MM.1S (cell line): ENCODE measurements around the gene DCTN3.

Source experiments
- DNase-seq: peaks from one replicate; pipeline ENCODE4 v3.0.0-alpha.2; 2015
- H2AFZ ChIP-seq: fragments of 300-600 bp; sonication (generic); 2 replicates; pipeline ENCODE4 v1.6.0; 2016; ENCODE audit warnings: antibody characterized with exemption, low read length
- H3F3A ChIP-seq: fragments of 300-600 bp; sonication (generic); 2 replicates; pipeline ENCODE4 v1.6.1; 2016; ENCODE audit warnings: mild to moderate bottlenecking, antibody characterized with exemption, low read length, moderate library complexity, mixed read lengths; ENCODE audit not compliant: insufficient read depth
- H3K27ac ChIP-seq: fragments of 300-600 bp; sonication (generic); 2 replicates; pipeline ENCODE4 v1.5.1; 2016; ENCODE audit warnings: mild to moderate bottlenecking, low read length
- H3K27me3 ChIP-seq: fragments of 300-600 bp; sonication (generic); replicated peaks from 2 replicates; pipeline ENCODE4 v1.6.0; 2016; ENCODE audit warnings: low read length; ENCODE audit not compliant: insufficient read depth
- H3K36me3 ChIP-seq: fragments of 300-600 bp; sonication (generic); replicated peaks from 2 replicates; pipeline ENCODE4 v1.6.1; 2016; ENCODE audit warnings: mild to moderate bottlenecking, low read length, mixed read lengths; ENCODE audit not compliant: insufficient read depth
- H3K4me1 ChIP-seq: fragments of 300-600 bp; sonication (generic); 2 replicates; pipeline ENCODE4 v1.6.1; 2016; ENCODE audit warnings: low read length, mixed read lengths
- H3K4me2 ChIP-seq: fragments of 300-600 bp; sonication (generic); 2 replicates; pipeline ENCODE4 v1.6.0; 2016; ENCODE audit warnings: low read depth, low read length
- H3K4me3 ChIP-seq: fragments of 300-600 bp; sonication (generic); 2 replicates; pipeline ENCODE4 v1.5.1; 2016; ENCODE audit warnings: low read length, mixed read lengths
- H3K79me2 ChIP-seq: fragments of 300-600 bp; sonication (generic); 2 replicates; pipeline ENCODE4 v1.6.1; 2016; ENCODE audit warnings: mixed run types, low read length, mixed read lengths
- H3K9ac ChIP-seq: fragments of 300-600 bp; sonication (generic); 2 replicates; pipeline ENCODE4 v1.6.1; 2016; ENCODE audit warnings: low read length, mixed read lengths
- H3K9me2 ChIP-seq: fragments of 300-600 bp; sonication (generic); replicated peaks from 2 replicates; pipeline ENCODE4 v1.6.1; 2016; ENCODE audit warnings: mild to moderate bottlenecking, low read length, mixed read lengths; ENCODE audit not compliant: insufficient read depth
- H3K9me3 ChIP-seq: fragments of 300-600 bp; sonication (generic); replicated peaks from 2 replicates; pipeline ENCODE4 v1.6.1; 2016; ENCODE audit warnings: mild to moderate bottlenecking, low read length, mixed read lengths; ENCODE audit not compliant: insufficient read depth
- H4K20me1 ChIP-seq: fragments of 300-600 bp; sonication (generic); 2 replicates; pipeline ENCODE4 v1.6.1; 2016; ENCODE audit warnings: mild to moderate bottlenecking, low read length, moderate library complexity, mixed read lengths; ENCODE audit not compliant: insufficient read depth
- CTCF ChIP-seq: fragments of 300-600 bp; sonication (generic); IDR thresholded peaks from 2 replicates; pipeline ENCODE4 v1.5.1; 2016; ENCODE audit warnings: antibody characterized with exemption, low read length, mixed read lengths
- EZH2 ChIP-seq: fragments of 300-600 bp; sonication (generic); optimal IDR thresholded peaks from 2 replicates; pipeline ENCODE3; 2017; ENCODE audit warnings: low read depth, mild to moderate bottlenecking, antibody characterized with exemption, low read length, mixed read lengths
- EZH2phosphoT487 ChIP-seq: fragments of 300-600 bp; sonication (generic); IDR thresholded peaks from 2 replicates; pipeline ENCODE4 v1.6.1; 2018; ENCODE audit warnings: antibody characterized with exemption, low read length

Gene DCTN3

DNA sequence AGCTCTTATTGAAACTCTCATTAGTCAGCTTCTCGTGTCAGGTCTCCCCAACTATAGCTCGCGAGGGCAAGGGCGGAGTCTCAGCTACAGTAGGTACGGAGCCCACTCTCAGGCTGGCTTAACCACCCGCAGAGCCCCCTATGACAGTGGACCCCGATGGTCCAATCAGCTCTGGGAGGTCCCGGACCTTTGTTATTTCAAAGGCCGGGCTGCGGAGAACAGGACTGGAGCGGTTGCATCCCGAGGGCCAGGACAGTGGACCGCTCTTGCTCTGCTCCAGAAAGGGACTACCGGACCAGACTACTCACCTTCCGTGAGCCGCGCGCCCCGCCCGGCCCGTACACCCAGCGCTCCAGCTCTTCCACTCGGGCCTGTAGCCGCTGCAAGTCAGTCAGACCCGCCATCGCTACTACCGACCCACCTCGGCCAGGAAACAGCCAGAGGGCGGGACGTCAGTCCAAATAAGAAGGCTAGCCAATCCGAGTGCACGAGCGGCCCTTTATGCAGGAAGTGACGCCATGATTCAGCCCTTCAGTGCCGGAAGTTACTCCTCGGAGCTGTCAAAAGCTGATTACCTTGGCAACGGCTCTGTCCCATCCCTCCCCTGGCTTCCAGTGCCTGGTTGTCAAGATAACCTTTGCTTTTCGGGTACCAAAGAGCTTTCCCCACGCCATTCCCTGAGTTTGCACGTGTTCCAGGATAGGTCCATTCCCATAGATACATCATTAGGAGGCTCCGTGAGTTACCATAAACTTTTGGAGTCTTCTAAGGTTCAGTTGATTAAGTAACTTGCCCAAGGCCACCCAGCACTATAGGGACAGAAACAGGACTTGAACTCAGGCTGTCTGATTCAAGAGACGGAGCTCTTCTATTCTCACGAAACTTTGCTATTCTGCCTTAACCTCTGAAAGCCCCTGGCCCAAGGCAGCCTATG, at the start of gene DCTN3:
Gene DCTN3, minus strand, starts transcription at position 435 of the 934 bp plus-strand sequence. Its CDS starts 31 bp downstream, at position 404.
- Histone ChIP-seq H3K9me3 (no peaks in the 10 kb centered on the region), H3K27ac (no peak within 1 kb of the TSS), H3K4me3 (peak within 1 kb of the TSS; percentile 74), H3K4me2 (peak within 1 kb of the TSS; percentile 89), H3K9me2 (no peaks in the 10 kb centered on the region), H3K27me3 (peaks cover 28% of the 10 kb centered on the region), H3K79me2 (peaks cover 23% of the 10 kb centered on the region), H4K20me1 (no peaks in the 10 kb centered on the region), H3K4me1 (peaks cover 12% of the 10 kb centered on the region; the same call in 1 of the 2 replicates), H2AFZ (peak within 1 kb of the TSS; percentile 94), H3K36me3 (no peaks in the 10 kb centered on the region), H3K9ac (peak within 1 kb of the TSS; percentile 80), H3F3A (no peaks in the 10 kb centered on the region)
- peak; percentile 98 for DNase-seq
- TF ChIP-seq EZH2phosphoT487: no peak

DNA sequence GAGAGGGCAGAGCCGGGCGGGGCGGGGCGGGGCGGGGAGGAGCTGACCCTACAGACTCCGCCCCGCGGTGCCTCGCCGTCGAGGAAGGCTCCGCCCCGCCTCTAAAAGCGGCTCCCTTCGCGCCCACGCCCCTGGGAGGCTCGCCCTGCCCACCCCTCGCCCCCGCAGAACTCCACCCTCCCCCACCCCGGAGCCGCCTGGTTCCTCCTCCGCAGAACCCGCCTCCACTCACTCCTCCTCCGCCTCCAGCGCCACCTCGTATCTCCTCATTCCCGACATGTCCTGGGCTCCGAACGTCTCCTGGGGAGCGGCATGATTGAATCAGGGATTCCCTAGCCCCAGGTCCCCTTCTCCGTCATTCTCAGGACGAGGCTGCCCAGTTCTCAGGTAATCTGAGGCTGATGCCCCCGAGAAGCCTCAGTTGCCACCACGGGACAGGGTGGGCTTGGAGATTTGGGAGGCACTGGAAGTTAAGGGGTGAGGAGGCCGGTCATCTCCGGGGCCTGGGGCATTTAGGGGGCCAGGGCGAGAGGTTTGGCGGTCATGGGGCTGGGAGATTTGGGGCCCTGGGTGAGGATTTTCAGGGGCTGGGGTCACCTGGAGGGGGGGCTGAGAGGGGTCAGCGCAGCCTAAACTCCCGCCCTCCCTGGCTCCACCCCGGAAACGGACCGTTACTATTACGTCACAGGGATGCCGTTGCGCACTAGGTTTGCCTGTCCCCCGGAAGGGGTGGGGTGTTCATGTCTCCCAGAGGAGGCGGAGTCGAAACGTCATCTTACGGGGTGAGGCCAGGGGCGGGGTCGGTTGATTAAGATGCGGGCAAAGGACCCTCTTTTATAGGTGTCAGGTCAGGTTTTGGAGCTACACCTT, 45.3 kb upstream of the DCTN3 start:
- Histone ChIP-seq H4K20me1 (no peaks in the 10 kb centered on the region), H3K27ac (peak overlapping the region; percentile 91), H3K4me1 (peaks cover 9% of the 10 kb centered on the region; the same call in 1 of the 2 replicates), H3K79me2 (no peaks in the 10 kb centered on the region), H3F3A (peaks cover 17% of the 10 kb centered on the region), H3K4me2 (peak overlapping the region; percentile 98), H2AFZ (peak overlapping the region; percentile 95), H3K27me3 (no peaks in the 10 kb centered on the region), H3K4me3 (peak overlapping the region; percentile 97), H3K36me3 (no peaks in the 10 kb centered on the region), H3K9ac (peak overlapping the region; percentile 96), H3K9me2 (no peaks in the 10 kb centered on the region), H3K9me3 (no peaks in the 10 kb centered on the region)
- DNase-seq: peak; percentile 93
- no peak for TF ChIP-seq CTCF
- no peak for TF ChIP-seq EZH2phosphoT487
- no peak for TF ChIP-seq EZH2

- H3K27ac ChIP-seq: peak overlapping the region; percentile 50; the same call in 1 of the 2 replicates
- H2AFZ ChIP-seq: peak overlapping the region; percentile 94
- no peaks in the 10 kb centered on the region for H3K36me3 ChIP-seq
- H4K20me1 ChIP-seq: no peaks in the 10 kb centered on the region
- H3K4me2 ChIP-seq: peak overlapping the region; percentile 98
- H3K27me3 ChIP-seq: no peaks in the 10 kb centered on the region
- peaks cover 17% of the 10 kb centered on the region for H3F3A ChIP-seq
- H3K9me3 ChIP-seq: no peaks in the 10 kb centered on the region
- no peaks in the 10 kb centered on the region for H3K79me2 ChIP-seq
- no peaks in the 10 kb centered on the region for H3K9me2 ChIP-seq
- peak overlapping the region; percentile 61; the same call in 1 of the 2 replicates for H3K9ac ChIP-seq
- no peak for DNase-seq
- TF ChIP-seq CTCF (no peak), EZH2phosphoT487 (no peak), EZH2 (no peak)
- H3K4me3 ChIP-seq: peak overlapping the region; percentile 67
- peaks cover 9% of the 10 kb centered on the region; the same call in 1 of the 2 replicates for H3K4me1 ChIP-seq
Measured at GRCh38 chr9:34665067-34665380, 44.7 kb upstream of the DCTN3 start.
